GM18505 (cell line): Measurements from ENCODE around the gene KCNIP4.

ENCODE experiments used
- ATAC-seq: cut with Tn5 transposase; IDR thresholded peaks from one replicate; pipeline ENCODE4 v1.9.1; 2021; ENCODE audit not compliant: unreplicated experiment
- POLR2A ChIP-seq: IDR thresholded peaks from 4 replicates; pipeline ENCODE4 v1.6.1; 2011; ENCODE audit warnings: borderline replicate concordance; ENCODE audit not compliant: insufficient read depth, insufficient read length; ENCODE audit errors: extremely low read depth

Gene KCNIP4

DNA sequence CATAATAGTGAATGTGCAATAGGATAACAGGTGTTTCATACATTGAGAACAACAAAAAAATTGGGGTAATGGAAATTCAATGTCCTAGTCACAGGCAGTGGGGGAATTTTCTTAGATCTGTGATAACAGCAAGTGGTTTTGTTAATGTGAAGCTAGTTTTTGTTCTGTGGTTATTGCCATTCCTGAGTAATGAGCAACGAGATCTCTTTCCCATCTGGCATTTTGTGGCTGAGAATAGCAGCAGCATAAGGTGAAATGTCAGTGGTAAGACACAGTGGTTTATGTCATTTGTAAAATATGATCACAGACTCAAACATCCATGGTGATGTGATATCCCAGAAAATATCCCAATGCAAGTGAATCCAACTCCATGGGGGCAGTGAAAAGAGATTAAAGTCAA is 497.5 kb downstream of the KCNIP4 start:
- no peak for TF ChIP-seq POLR2A
- ATAC-seq = no peak

DNA sequence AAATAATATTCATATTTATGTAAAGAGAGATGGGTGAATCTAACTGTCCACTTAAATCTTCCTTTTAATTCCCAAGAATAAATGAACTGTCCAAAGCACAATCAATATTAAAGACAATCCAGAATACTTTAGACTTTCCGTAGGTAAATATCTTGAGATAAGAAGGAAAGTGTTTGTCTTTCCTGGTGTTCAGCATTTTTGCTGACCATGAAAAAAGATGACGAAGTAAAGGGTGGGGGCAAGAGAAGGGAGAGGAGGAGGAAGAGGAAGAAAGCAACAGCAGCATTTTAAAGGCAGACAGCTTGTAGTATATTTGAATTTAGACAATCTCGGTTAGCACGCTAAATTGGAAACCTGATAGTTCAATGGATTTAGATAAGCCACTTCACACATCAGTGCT is 498.2 kb downstream of the KCNIP4 start:
- ATAC-seq = no peak
- no peak for TF ChIP-seq POLR2A

DNA sequence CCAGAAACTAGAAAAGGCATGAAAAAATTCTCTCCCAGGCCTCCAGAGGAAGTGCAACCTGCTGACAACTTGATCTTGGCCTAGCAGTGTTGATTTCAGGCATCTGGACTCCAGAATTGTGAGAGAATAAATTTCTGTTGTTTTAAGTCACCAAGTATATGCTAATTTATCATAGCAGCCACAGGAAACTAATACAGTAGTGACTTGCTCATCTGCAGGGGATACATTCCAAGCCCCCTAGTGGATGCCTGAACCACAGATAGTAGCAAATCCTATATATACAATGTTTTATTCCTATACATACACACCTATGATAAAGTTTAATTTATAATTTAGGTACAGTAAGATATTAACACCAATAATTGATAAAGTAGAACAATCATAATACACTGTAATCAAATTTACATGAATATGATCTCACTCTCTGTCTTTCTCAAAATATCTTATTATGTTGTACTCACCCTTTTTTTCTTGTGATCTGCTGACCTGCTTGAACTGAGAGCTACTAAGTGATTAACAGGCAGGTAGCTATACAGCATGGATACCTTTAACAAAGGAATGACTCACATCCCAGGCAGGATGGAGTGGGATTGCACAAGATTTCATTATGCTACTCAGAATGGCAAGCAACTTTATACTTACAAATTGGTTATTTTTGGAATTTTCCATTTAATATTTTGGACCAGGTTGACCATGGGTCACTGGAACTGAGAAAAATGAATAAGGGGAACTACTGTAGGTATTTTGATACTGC is 501.1 kb downstream of the KCNIP4 start:
- no peak for TF ChIP-seq POLR2A
- ATAC-seq = no peak

DNA sequence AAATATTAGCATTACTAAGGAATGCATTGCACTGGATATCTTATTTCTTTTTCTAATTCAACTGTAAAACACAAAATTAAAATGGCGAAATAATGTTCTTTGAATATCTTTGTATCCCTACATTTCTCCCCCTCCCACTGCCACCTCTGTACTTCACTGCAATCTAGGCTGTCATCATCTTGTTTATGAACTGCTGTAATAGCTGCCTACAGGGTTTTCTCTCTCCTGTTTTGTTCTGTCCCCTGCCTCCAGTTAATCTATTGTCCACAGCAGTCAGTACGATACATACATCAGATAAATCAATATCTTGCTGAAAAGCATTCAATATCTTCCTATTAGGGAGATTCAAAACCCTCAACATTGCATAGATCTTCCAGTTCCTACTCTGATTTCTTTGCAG is 528.4 kb downstream of the KCNIP4 start:
- TF ChIP-seq POLR2A = no peak
- no peak for ATAC-seq

DNA sequence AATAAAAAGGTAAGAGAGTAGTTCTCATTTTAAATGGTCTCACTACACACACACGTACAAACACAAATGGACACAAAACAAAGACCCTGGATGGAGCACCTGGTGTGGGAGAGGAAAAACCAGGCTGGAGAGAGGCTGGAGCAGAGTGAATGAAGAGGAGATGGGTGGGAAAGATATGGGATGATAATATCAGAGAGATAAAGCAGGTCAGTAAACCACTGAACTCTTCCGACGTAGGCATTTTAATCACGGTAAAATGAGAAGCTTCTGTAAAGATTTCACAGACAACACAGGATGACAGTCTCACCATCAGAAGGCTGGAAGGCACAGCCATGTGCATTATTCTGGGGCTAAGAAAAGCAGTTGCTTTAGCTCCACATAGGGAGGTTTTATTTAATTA is 532.8 kb downstream of the KCNIP4 start:
- no peak for TF ChIP-seq POLR2A
- no peak for ATAC-seq

DNA sequence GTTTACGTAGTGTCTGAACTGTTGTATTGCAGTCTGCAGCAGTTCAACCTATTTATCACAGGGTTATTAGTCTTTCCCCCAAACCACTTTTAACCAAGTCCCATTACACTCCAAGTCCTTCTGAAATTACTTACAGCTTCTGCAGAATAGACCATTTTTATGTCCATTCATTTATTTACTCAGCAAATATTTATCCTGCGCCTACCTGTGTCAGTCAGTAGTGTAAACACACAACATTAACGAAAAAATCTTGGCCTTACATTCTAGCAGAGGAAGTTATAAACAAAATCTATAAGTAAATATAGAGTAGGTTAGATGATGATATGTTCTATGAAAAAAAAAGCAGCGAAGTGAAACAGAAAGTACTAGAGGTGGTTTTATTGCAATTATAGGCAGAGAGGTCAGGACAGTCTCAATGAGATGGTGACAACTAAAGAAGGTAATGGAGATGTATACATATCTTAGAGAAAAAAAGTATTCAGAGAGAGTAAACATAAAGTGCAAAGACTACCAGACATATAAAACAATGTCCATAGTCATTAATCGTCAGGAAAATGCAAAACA is 534.7 kb downstream of the KCNIP4 start:
- ATAC-seq = no peak
- no peak for TF ChIP-seq POLR2A

DNA sequence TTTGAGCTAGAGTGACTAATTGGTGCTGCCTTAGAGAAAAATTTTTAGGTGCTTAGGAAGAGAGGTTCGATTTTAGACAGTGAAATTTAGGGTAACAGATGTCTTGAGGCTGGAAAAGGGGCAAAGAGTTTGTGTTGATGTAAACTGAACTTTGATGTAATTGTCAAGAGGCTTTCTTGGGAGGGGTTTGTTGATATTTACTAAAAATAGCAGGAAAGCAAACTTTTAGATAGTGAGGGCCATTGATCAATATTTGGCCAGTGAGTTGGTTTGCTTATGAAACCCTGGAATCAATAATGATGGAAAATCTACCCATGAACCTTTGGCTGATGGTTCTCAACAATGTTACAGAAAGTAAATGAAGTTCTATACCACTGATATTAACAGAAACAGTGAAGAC is 537.5 kb downstream of the KCNIP4 start:
- ATAC-seq = no peak
- TF ChIP-seq POLR2A = no peak

DNA sequence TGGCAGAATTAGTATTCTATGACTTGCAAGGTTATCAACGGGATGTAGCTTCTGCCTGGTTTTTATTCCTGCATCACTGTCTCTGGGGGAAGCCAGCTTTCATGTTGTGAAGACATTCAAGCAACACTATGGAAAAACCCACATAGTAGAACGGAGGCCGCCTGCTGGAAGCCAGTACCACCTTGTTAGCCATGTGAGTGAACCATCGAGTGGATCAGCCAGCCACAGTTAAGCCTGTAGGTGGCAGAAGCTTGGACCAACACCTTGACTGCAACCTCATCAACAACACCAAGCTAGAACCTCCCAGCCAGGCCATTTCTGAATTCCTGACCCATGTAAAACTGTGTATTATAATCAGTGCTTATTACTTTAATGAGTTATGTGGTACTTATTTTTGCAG is 538.2 kb downstream of the KCNIP4 start:
- no peak for ATAC-seq

DNA sequence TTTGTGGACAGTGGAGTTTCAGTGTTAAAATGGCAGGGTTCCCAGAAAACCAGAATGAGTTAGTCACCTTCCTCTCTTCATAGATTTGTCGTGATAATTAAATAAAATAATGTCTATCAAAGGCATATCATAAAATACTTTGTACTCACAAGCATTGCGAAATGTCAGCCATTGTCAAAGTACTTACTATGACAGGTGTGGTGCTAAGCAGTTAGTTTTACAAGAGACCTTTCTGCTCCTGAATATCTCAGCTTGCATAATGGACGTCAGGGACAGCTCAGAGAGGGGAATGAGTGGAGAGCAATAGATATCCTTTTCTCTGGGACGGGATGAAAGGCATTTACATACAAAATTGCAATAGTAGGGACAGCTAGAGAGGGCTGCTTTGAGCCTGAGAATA is 560.9 kb downstream of the KCNIP4 start:
- ATAC-seq = no peak
- TF ChIP-seq POLR2A = no peak

More for the DNA sequence above, 538.2 kb downstream of the KCNIP4 start:
- no peak for TF ChIP-seq POLR2A

DNA sequence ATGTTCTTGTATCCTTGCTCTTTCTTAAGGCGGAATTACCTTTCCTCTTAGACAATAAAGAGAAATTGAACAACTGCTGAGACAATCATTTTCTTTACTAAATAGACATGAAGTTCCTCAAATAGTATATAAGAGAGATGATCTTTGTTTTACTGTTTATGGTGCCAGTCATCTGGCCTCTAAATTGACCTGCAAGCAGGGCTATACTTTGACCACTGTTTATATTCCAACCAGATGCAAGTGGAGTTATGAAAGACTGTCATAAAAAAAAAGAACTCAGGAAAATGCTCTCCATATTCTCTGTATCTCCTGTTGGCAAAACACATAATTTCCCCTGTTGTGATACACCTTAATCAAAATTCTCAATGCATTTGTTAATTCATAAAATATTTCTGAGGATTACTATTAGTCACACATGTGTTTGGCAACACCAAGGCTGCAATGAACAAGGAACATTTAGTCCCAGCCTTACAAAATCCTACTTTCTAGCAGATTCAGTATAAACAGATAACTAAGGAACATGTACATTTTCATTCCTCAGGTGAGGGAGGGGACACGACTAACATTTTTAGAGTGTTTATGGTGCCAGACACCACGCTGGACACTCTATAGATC is 562.3 kb downstream of the KCNIP4 start:
- ATAC-seq = no peak
- TF ChIP-seq POLR2A = no peak

DNA sequence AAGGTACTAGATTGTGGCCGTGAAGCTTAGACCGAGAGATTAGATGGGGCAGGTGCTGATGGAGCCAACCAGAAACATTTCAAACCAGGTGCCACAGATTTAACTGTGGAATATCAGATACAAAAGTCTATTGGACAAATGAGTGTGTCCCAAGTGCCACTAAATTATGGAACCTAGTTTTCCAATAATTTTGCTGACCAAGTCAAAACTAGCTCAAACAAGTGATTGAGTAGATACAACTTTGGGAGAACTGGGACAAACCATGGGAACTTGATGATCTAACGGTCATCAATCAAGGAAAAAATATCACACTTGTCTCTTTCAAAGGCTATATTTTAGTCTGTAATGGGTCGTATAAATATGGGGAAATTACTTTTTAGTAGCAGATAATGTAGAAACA is 562.9 kb downstream of the KCNIP4 start:
- TF ChIP-seq POLR2A = no peak
- ATAC-seq = no peak

DNA sequence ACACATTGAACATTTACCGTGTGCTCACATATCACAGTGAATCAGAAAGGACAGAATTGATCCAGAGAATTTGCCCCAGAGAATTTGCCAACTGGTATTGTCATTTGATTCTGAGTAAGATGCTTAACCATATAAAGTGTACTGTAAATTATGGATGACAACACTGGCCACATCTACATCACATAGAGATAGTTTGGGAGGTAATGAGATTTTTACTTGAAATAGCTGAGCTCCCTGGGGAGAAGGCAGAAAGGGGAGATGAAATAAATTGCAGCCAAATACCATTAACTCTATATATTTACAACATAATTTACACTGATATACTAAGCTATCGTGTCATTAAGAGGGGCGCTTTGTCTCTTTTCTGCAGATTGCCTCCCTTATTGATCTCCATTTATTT is 564.0 kb downstream of the KCNIP4 start:
- ATAC-seq = no peak
- no peak for TF ChIP-seq POLR2A

DNA sequence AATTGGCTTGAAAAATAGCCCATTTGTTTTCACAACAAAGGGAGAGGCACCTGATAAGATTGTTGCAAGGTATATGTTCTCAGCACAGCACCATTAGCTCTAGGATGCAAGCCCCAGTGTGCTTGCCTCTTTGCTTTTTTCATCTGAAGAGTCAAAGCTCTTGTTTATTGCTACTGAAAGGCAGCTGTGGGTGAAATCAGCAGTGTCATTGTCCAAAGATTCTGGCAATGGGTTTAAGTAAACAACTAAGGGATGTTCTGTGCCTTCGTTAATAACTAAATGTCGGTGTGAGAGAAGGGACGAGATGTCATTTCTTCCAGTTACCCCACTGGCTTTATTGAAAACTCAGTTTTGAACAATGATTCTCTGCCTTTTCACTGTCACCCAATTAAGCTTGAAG is 567.7 kb downstream of the KCNIP4 start:
- no peak for TF ChIP-seq POLR2A
- ATAC-seq = no peak

DNA sequence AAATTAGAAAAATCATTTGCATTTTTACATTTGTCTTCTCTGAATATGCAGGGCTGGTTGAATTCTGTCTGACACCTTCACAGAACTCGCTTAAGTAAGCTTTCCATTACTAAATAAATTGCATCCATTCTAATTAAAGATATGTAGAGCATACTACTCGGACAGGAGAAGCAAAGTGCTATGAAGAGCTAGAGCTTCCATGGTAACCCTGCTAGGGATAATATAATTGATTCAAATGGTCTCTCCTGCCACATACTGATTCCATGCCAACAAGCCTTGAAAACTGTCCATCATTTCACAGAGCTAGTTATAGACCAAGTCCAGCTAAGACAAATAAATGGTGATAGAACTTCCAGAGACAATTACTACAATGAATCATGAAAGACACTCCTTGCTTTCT is 571.5 kb downstream of the KCNIP4 start:
- no peak for ATAC-seq
- no peak for TF ChIP-seq POLR2A
